Measurements from ENCODE around the gene ZNF619. TPM values are rescaled to one million over a fixed set of nuclear protein-coding genes. Genes with fewer than 3 reads are reported as not detected.
A peak's percentile ranks its signal among the peaks of the same experiment; 100 is the strongest.

Gene ZNF619
- total RNA-seq, 1 donor, result 6.5 TPM

GRCh38 chr3:40452562-40452875 is 24.4 kb upstream of the ZNF619 start:
- H3K4me2 ChIP-seq (ENCODE audit: insufficient read depth, low read length), result peak overlapping the region; percentile 97
- peak overlapping the region; percentile 87 for H3K27ac ChIP-seq (ENCODE audit: low read depth, low read length)
- no peaks in the 10 kb centered on the region for H3K36me3 ChIP-seq (ENCODE audit: insufficient read depth, low read length)
- no peaks in the 10 kb centered on the region for H3K27me3 ChIP-seq (ENCODE audit: insufficient read depth, low read length)
- H3K4me3 ChIP-seq (ENCODE audit: insufficient read depth, low read length), result peak overlapping the region; percentile 83
- peak overlapping the region; percentile 98 for H2AFZ ChIP-seq (ENCODE audit: low read length)
- H4K20me1 ChIP-seq (ENCODE audit: insufficient read depth, low read length), result peaks cover 1% of the 10 kb centered on the region
- DNase-seq (ENCODE audit: insufficient read length, low spot score, missing footprints), result no peak
- H3K9me3 ChIP-seq (ENCODE audit: low read depth, low read length), result no peaks in the 10 kb centered on the region
- H3K4me1 ChIP-seq (ENCODE audit: insufficient read depth, low read length), result peaks cover 11% of the 10 kb centered on the region
- H3K79me2 ChIP-seq (ENCODE audit: insufficient read depth, low read length), result peaks cover 4% of the 10 kb centered on the region
- no peak for TF ChIP-seq CTCF (IDR thresholded peaks at IDR 0.05; ENCODE audit: extremely low read depth, low read depth, low read length)

- H3K4me2 ChIP-seq (ENCODE audit: insufficient read depth, low read length), result peak overlapping the region; percentile 97
- H3K79me2 ChIP-seq (ENCODE audit: insufficient read depth, low read length), result peaks cover 10% of the 10 kb centered on the region
- no peak for TF ChIP-seq CTCF (IDR thresholded peaks at IDR 0.05; ENCODE audit: extremely low read depth, low read depth, low read length)
- peak overlapping the region; percentile 87 for H3K27ac ChIP-seq (ENCODE audit: low read depth, low read length)
- DNase-seq (ENCODE audit: insufficient read length, low spot score, missing footprints), result peak; percentile 99
- peak overlapping the region; percentile 98 for H2AFZ ChIP-seq (ENCODE audit: low read length)
- peaks cover 2% of the 10 kb centered on the region for H3K36me3 ChIP-seq (ENCODE audit: insufficient read depth, low read length)
- H3K4me1 ChIP-seq (ENCODE audit: insufficient read depth, low read length), result peaks cover 14% of the 10 kb centered on the region
- H3K4me3 ChIP-seq (ENCODE audit: insufficient read depth, low read length), result peak overlapping the region; percentile 83
- H4K20me1 ChIP-seq (ENCODE audit: insufficient read depth, low read length), result peaks cover 7% of the 10 kb centered on the region
- H3K27me3 ChIP-seq (ENCODE audit: insufficient read depth, low read length), result no peaks in the 10 kb centered on the region
- H3K9me3 ChIP-seq (ENCODE audit: low read depth, low read length), result no peaks in the 10 kb centered on the region
Measured at GRCh38 chr3:40452876-40453730, 23.8 kb upstream of the ZNF619 start.

GRCh38 chr3:40453933-40454332 is 23.0 kb upstream of the ZNF619 start:
- Histone ChIP-seq H3K79me2 (ENCODE audit: insufficient read depth, low read length) (peaks cover 18% of the 10 kb centered on the region), H3K4me3 (ENCODE audit: insufficient read depth, low read length) (peak overlapping the region; percentile 83), H3K27ac (ENCODE audit: low read depth, low read length) (peak overlapping the region; percentile 72), H3K36me3 (ENCODE audit: insufficient read depth, low read length) (peaks cover 11% of the 10 kb centered on the region), H3K27me3 (ENCODE audit: insufficient read depth, low read length) (no peaks in the 10 kb centered on the region), H3K4me2 (ENCODE audit: insufficient read depth, low read length) (peak overlapping the region; percentile 97), H3K9me3 (ENCODE audit: low read depth, low read length) (no peaks in the 10 kb centered on the region), H2AFZ (ENCODE audit: low read length) (peak overlapping the region; percentile 96), H3K4me1 (ENCODE audit: insufficient read depth, low read length) (peaks cover 22% of the 10 kb centered on the region), H4K20me1 (ENCODE audit: insufficient read depth, low read length) (peaks cover 14% of the 10 kb centered on the region)
- no peak for DNase-seq (ENCODE audit: insufficient read length, low spot score, missing footprints)
- no peak for TF ChIP-seq CTCF (IDR thresholded peaks at IDR 0.05; ENCODE audit: extremely low read depth, low read depth, low read length)

- H3K79me2 ChIP-seq (ENCODE audit: insufficient read depth, low read length), result peaks cover 26% of the 10 kb centered on the region
- TF ChIP-seq CTCF (IDR thresholded peaks at IDR 0.05; ENCODE audit: extremely low read depth, low read depth, low read length), result no peak
- no peaks in the 10 kb centered on the region for H3K27me3 ChIP-seq (ENCODE audit: insufficient read depth, low read length)
- H3K9me3 ChIP-seq (ENCODE audit: low read depth, low read length), result no peaks in the 10 kb centered on the region
- H3K4me1 ChIP-seq (ENCODE audit: insufficient read depth, low read length), result peaks cover 25% of the 10 kb centered on the region
- no peak overlapping the region for H2AFZ ChIP-seq (ENCODE audit: low read length)
- H3K4me3 ChIP-seq (ENCODE audit: insufficient read depth, low read length), result no peak overlapping the region
- H3K27ac ChIP-seq (ENCODE audit: low read depth, low read length), result no peak overlapping the region
- H3K4me2 ChIP-seq (ENCODE audit: insufficient read depth, low read length), result no peak overlapping the region
- peaks cover 24% of the 10 kb centered on the region for H4K20me1 ChIP-seq (ENCODE audit: insufficient read depth, low read length)
- H3K36me3 ChIP-seq (ENCODE audit: insufficient read depth, low read length), result peaks cover 23% of the 10 kb centered on the region
- DNase-seq (ENCODE audit: insufficient read length, low spot score, missing footprints), result no peak
Measured at GRCh38 chr3:40455328-40455727, 21.6 kb upstream of the ZNF619 start.

Data from osteoblast (primary cell).